ENCODE data around the gene PRICKLE3. TPM values are rescaled to one million over a fixed set of nuclear protein-coding genes. Genes with fewer than 3 reads are reported as not detected.
"Not testable (repeated sequence)": the region's sequence is repeated elsewhere in the genome, so short reads cannot be mapped to it uniquely, and the experiment has no call there.

PRICKLE3 gene
- total RNA-seq, 1 experiment from 2014 or later, result 7.2 TPM

- DNase-seq (ENCODE audit: low read depth), result no peak
These were observed 24.5 kb downstream of the PRICKLE3 start for GRCh38 chrX:49161632-49162031.

DNA sequence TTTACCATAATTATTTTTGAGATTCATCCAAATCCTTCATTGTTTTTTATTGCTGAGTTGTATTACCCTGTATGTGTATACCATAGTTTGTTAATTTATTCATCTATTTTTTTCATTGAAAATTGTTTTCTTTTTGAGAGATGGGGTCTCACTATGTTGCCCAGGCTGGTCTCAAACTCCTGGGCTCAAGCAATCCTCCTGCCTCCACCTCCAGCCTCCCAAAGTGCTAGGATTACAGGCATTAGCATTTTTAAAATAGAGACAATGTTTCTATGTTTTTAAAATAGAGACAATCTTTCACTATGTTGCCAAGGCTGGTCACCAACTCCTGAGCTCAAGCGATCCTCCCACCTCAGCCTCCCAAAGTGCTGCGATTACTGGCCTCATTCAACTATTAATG is 25.3 kb downstream of the PRICKLE3 start:
- no peak for DNase-seq (ENCODE audit: low read depth)

DNA sequence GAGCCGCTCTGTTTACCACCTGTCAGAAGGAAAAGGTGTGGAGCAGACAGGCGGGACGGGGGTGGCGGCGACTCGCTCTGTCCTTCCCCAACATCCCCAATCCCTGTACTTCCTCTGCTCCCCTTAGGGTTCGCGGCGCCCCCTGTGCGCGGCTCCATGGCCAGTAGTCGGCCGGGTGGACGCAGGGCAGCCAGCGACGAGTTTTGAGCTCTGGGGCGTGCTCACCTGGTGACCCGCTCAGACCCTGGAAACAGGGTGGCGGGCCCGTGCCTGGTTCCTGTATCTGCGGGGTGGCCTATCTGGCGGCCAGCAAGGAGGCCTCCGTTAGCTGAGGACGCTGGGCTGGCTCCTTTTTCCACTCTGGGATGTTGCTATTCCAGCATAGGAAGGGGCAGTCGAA is 29.0 kb downstream of the PRICKLE3 start:
- DNase-seq (ENCODE audit: low read depth), result no peak

DNA sequence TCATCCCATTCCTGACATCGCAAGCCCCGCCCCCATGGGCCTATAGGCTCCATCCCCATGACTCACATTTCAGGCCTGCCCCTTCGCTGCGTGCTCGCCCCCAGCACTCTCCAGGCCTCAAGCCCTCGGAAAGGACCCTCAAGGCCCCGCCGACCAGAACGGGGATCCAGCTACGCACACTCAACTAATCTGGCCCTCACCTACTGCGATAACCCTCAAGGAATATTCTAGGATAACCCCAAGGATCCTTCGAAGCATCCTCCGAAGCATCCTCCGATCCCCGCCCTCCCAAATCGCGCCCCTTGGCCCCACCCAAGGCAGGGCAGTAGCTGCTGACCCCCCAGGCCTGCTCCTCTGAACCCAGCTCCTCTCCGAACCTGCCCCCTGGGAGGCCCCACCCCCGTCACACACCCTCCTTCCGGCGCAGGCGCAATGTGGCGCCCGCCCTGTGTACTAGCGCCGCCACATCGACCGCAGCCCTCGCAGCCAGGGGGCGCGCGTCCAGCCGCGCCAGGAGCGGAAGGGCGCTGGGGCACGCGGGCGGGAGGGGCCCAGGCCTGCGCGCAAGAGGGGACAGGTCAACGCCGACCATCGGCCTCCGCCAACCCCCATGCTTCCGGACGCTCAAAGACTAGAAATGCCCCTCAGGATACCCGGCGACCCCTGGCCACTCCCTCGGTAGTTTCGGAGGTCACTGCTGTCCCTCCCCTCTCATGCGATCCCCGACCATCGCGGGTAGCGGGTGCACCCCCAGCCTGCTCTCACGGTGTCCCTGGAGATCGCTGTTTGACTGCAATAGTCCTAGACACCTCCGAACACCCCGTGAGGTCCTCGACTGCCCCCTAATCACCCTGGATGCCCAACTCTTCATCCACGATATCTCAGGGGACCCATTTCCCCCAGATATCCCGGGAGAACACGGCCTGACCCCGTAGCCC is 30.0 kb downstream of the PRICKLE3 start:
- peak; percentile 94 for DNase-seq (ENCODE audit: low read depth)

DNA sequence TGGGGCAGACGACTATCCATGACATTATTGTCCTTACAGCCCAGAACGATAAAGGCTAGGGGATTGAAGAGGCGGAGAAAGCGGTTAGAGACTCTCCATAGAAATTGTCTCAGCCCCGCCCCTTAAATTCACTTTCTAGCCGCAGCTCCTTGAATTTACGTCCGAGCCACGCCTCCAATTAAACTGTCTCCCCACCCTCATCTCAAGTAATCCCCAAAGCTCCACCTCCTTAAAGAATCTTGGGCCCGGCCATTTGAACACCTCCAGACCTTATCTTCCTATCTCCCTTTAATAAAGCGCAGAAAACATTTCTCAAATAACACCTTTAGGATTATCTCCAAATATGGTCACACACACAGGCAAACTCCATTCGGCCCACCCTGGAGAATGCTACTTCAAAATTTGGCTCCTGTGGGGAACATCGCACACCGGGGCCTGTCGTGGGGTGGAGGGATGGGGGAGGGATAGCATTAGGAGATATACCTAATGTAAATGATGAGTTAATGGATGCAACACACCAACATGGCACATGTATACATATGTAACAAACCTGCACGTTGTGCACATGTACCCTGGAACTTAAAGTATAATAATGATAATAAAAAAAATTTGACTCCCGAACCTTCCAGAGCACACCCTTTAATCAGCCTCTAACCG is 30.8 kb downstream of the PRICKLE3 start:
- DNase-seq (ENCODE audit: low read depth), result peak; percentile 88

- DNase-seq (ENCODE audit: low read depth), result no peak
These were observed 32.7 kb downstream of the PRICKLE3 start for GRCh38 chrX:49153467-49153866.

- DNase-seq (ENCODE audit: low read depth), result not testable (repeated sequence)
These were observed 36.9 kb downstream of the PRICKLE3 start for GRCh38 chrX:49149291-49149690.

DNA sequence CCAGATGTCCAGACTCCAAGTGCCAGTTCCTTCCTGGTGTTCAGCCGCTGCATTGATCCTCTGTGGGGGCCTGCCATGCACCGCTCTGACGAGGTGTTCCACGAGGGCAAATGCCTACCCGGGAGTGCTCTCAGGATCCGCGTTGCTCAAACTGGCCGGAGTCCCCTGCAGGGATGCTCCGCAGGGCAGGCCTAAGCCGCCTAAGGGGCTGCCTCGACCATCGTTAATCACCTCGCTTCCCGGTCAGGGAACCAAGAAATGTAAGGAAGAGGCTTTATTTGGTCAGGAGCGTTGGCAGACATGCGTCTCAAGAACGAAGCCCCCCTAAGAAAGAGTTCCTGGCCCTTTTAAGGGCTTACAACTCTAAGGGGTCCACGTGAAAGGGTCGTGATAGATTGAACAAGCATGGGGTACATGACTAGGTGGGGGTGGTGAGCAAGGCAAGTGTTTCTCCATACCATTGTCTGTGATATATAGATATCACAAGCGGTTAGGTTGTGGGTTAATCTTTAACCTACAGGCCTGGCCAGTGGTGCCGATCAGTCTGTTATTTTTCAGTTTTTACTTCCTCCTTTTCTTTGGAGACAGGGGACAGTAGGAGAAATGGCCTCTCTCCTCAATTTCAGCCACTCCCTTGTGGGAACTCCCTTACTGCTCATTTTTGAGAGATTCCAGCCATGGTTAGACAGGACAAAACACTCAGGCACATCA is 37.6 kb downstream of the PRICKLE3 start:
- DNase-seq (ENCODE audit: low read depth), result not testable (repeated sequence)

DNA sequence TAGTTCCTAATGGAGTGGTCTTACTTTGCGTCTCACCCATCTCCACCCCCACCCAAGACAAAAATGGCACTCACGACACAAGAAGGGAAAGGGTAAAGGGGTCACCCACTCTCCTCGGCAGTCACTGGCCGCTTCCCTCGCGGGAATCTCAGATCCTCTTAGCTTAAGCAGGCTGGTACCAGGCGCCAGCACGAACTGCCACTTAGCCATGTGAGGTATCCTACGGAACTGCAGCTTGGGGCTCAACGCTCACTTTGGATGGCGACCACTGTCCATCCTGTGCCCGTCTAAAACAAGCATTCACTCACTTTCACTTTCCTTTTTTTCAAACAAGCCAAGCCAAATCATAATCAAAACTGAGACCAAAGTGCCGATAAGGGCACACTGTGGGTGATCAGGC is 38.2 kb downstream of the PRICKLE3 start:
- DNase-seq (ENCODE audit: low read depth), result no peak

DNA sequence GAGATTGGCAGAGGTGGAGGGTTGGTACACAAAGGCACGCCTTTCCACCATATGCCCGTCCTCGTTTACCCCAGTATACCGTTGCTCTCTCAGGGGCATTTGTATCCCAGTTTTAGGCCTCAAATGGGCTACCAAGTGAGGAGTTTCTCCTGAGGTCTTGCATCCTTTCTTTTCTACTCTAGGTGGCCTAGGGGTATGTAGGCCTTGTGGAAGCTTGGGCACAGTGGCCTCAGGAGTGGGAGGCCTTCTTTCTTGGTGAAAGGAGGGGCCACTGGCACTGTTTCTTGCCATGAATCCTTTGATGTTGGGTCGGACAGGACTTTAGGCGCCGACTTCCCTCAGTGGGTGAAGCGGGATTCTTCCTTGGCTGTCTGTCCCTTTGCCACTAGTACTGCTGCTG is 38.9 kb downstream of the PRICKLE3 start:
- no peak for DNase-seq (ENCODE audit: low read depth)

- not testable (repeated sequence) for DNase-seq (ENCODE audit: low read depth)
These were observed 43.0 kb downstream of the PRICKLE3 start for GRCh38 chrX:49143154-49143553.

DNA sequence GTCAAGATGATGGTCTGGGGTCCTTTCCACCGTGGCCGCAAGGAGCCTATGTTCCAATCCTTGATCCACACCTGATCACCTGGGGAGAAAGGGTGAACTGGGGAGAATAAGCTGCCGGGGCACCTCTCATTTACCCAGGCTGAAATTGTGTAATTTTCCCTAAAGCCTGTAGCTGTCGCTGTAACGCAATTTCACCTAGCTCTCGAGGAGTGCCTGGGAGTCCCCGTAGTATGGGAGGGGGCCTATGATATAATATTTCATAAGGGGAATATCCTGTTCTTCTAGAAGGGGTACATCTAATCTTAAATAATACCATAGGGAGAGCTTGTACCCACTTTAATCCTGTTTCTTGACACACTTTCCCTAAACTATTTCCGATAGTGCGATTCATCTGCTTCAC is 43.9 kb downstream of the PRICKLE3 start:
- DNase-seq (ENCODE audit: low read depth), result not testable (repeated sequence)

DNA sequence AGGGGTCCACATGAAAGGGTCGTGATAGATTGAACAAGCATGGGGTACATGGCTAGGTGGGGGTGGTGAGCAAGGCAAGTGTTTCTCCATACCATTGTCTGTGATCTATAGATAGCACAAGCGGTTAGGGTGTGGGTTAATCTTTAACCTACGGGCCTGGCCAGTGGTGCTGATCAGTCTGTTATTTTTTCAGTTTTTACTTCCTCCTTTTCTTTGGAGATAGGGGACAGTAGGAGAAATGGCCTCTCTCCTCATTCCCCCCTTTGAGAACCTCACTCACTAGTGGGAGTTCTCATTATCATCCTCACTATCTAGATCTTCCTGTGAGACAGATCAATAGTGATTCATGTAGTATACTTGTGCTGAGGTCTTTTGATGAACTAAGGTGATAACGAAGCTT is 46.5 kb downstream of the PRICKLE3 start:
- no peak for DNase-seq (ENCODE audit: low read depth)

GRCh38 chrX:49137492-49137891 is 48.7 kb downstream of the PRICKLE3 start:
- DNase-seq (ENCODE audit: low read depth), result no peak

DNA sequence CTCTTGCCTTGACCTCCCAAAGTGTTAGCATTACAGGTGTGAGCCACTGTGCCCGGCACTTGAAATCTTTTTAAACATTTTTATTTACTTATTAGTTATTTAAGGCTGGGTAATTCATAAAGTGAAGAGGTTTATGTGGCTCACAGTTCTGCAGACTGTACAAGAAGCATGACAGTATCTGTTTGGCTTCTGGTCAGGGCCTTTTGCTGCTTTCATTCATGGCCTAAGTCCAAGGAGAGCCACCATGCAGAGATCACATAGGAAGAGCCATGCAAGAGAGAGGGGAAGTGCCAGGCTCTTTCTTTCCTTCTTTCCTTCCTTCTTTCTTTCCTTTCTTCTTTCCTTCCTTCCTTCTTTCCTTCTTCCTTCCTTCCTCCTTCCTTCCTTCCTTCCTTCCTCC is 52.4 kb downstream of the PRICKLE3 start:
- DNase-seq (ENCODE audit: low read depth), result no peak

GRCh38 chrX:49132275-49132674 is 53.9 kb downstream of the PRICKLE3 start:
- DNase-seq (ENCODE audit: low read depth), result not testable (repeated sequence)

DNA sequence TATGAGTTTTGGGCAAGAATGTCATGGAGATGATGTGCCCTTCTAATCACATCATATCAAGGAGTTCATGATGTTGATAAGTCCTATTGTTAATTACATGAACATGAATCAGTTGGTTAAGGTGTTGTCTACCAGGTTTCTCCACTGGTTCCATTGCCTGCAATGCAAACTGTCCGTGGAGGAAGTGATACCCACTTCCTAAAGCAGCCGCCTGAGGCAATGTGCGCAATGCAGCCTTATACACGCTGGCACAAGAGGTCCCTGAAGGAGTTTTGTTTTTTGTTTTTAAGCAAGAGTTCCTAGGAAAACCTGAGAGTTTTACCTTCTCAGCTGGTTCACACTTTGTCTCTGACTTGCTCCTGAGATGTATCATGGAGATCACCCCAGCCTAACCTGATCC is 56.7 kb downstream of the PRICKLE3 start:
- DNase-seq (ENCODE audit: low read depth), result peak; percentile 8

- DNase-seq (ENCODE audit: low read depth), result not testable (repeated sequence)
These were observed 58.4 kb downstream of the PRICKLE3 start for GRCh38 chrX:49127742-49128258.

All from RPMI7951 (cell line).